ENCODE results near the gene NHLRC2. TPM values are rescaled to one million over a fixed set of nuclear protein-coding genes. Genes with fewer than 3 reads are reported as not detected.

Gene NHLRC2
- total and polyA plus RNA-seq, 12 donors, result 5.8 to 45.2 (median 24.9) TPM

DNA sequence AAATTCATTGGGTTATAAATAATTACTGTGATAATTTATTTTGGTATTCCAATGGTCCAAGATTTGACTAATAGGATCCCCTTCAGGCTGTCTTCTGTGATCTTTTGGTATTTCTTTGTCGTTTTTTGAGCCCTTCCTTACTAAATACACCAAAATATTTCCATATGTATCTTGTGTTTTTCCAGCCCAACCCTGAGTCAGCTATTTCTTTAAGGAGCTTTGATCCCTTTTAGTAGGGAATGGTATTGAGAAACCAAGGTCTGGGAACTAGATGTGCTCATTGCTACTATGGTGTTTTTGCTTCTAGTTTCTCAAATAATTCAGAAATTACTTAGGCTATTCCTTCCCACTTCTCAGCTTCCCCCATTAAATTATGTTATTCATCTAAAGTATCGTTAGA lies 15.3 kb downstream of the NHLRC2 start:
- Histone ChIP-seq H3K4me1 (replicated peaks in 1 of 2) (peaks cover 0 to 16% of the 10 kb centered on the region in 2 donors), H3K27ac (no peak overlapping the region), H3K27me3 (no peaks in the 10 kb centered on the region), H3K36me3 (replicated peaks in 1 of 2) (no peaks in the 10 kb centered on the region), H3K9me3 (replicated peaks in 1 of 3) (peaks cover 0 to 13% (median 0%) of the 10 kb centered on the region in 3 donors), H3K4me3 (no peak overlapping the region)
- WGBS, 4 donors, result 93 to 97% (median 95%) methylated on average over 2 of the region's 2 CpGs
- TF ChIP-seq, protein P1, sequence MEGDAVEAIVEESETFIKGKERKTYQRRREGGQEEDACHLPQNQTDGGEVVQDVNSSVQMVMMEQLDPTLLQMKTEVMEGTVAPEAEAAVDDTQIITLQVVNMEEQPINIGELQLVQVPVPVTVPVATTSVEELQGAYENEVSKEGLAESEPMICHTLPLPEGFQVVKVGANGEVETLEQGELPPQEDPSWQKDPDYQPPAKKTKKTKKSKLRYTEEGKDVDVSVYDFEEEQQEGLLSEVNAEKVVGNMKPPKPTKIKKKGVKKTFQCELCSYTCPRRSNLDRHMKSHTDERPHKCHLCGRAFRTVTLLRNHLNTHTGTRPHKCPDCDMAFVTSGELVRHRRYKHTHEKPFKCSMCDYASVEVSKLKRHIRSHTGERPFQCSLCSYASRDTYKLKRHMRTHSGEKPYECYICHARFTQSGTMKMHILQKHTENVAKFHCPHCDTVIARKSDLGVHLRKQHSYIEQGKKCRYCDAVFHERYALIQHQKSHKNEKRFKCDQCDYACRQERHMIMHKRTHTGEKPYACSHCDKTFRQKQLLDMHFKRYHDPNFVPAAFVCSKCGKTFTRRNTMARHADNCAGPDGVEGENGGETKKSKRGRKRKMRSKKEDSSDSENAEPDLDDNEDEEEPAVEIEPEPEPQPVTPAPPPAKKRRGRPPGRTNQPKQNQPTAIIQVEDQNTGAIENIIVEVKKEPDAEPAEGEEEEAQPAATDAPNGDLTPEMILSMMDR (IDR thresholded peaks at IDR 0.05), result no peak
- TF ChIP-seq POLR2A (IDR thresholded peaks at IDR 0.05), result no peak
- intact Hi-C loops (cut with DNase I), result no loop called here
- no peak for DNase-seq

DNA sequence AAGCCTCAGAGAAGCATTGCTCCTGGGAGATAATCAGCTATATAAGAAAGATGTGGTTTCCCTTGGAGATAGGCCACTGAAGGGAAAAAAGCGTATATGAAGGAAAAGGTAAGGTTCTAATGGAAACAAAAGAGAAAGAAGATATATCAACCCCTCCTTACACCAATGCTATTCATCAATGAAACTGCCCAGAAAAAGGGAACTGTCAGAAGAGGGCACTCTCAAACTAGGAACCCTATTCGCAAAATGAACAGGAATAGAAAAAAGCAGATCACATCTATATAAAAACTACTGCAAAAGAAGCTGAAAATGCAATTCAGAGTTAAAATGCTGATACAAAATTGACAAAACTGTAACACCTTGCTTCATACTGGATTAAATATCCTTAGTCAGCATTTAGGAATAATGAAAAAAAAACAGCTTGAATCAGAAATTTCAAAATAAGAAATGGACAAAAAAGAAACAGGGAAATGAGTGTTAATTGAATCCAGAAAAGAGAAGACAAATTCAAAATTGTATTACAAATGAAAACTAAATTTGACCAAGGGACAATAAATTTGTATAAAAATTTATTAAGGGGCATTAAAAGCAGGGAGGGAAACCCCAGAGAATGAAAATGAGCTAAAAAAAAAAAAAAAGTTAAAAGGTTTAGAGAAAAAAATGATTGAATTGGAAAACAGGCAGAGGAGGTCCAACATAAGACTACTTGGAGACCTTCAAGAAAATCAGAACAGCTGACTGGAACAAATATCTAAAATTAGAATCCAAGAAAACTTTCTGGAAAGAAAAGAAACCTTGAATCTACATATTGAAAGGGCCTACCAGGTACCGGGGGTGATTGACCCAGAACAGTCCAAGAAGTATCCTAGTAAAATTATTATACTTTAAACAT lies 17.9 kb downstream of the NHLRC2 start:
- intact Hi-C loops (cut with DNase I), result no loop called here
- Histone ChIP-seq H3K27me3 (no peaks in the 10 kb centered on the region), H3K27ac (no peak overlapping the region), H3K36me3 (replicated peaks in 1 of 2) (peaks cover 0 to 4% of the 10 kb centered on the region in 2 donors), H3K4me1 (replicated peaks in 1 of 2) (peaks cover 0 to 3% of the 10 kb centered on the region in 2 donors), H3K4me3 (no peak overlapping the region), H3K9me3 (replicated peaks in 1 of 3) (peaks cover 0 to 13% (median 0%) of the 10 kb centered on the region in 3 donors)
- DNase-seq, result no peak
- WGBS, 4 donors, result 89 to 98% (median 92%) methylated on average over 3 of the region's 3 CpGs
- no peak for TF ChIP-seq POLR2A (IDR thresholded peaks at IDR 0.05)

DNA sequence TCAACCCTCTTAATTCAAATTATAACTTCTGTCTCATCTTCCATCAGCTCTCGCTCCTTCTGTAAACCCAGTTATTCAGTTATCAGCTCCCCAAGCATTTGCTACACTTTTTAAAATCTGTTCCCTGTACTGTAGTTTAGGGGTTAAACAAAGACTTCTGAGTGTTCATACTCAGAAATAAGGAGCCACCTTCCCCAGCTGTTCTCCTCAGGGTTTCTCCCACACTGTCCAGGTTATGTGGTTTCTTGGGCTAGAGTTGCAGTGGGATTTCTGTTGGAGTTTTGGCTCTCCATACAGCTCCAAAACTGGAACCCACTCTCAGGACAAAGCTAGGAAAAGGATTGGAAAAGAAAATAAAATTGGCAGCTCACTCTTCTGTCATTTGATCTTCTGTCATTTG lies 20.8 kb downstream of the NHLRC2 start:
- H3K36me3 ChIP-seq (replicated peaks in 1 of 2), result peaks cover 0 to 4% of the 10 kb centered on the region in 2 donors
- no peak overlapping the region for H3K4me3 ChIP-seq
- no peak for DNase-seq
- TF ChIP-seq, protein P1 (IDR thresholded peaks at IDR 0.05), result no peak
- TF ChIP-seq POLR2A (IDR thresholded peaks at IDR 0.05), result no peak
- no peak overlapping the region for H3K27ac ChIP-seq
- H3K4me1 ChIP-seq (replicated peaks in 1 of 2), result peaks cover 0 to 3% of the 10 kb centered on the region in 2 donors
- no peaks in the 10 kb centered on the region for H3K27me3 ChIP-seq
- 95 to 100% (median 97%) methylated on average over 1 of the region's 1 CpG for WGBS, 4 donors
- intact Hi-C loops (cut with DNase I), result no loop called here
- H3K9me3 ChIP-seq (replicated peaks in 1 of 3), result peaks cover 0 to 13% (median 0%) of the 10 kb centered on the region in 3 donors

DNA sequence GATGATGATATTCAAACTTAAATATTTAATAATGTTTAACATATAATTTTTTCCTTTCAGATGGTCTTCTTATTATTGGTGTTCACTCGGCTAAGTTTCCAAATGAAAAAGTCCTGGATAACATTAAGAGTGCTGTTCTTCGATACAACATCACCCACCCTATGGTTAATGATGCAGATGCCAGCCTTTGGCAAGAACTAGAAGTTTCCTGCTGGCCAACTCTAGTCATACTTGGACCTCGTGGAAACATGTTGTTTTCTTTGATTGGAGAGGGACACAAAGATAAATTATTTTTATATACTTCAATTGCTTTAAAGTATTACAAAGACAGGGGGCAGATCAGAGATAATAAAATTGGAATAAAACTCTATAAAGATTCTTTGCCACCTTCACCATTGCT lies 22.0 kb downstream of the NHLRC2 start:
- intact Hi-C loops (cut with DNase I), result no loop called here
- Histone ChIP-seq H3K36me3 (replicated peaks in 1 of 2) (peaks cover 0 to 4% of the 10 kb centered on the region in 2 donors), H3K4me1 (replicated peaks in 1 of 2) (peaks cover 0 to 3% of the 10 kb centered on the region in 2 donors), H3K9me3 (replicated peaks in 1 of 3) (peaks cover 0 to 13% (median 0%) of the 10 kb centered on the region in 3 donors), H3K4me3 (no peak overlapping the region), H3K27me3 (no peaks in the 10 kb centered on the region), H3K27ac (no peak overlapping the region)
- DNase-seq, result no peak
- TF ChIP-seq, protein P1 (IDR thresholded peaks at IDR 0.05), result no peak
- no peak for TF ChIP-seq POLR2A (IDR thresholded peaks at IDR 0.05)
- 80 to 90% (median 88%) methylated on average over 3 of the region's 3 CpGs for WGBS, 4 donors
